WI38 (cell line): ENCODE results near the gene VAT1.

Experiments
- H3K4me3 ChIP-seq: 2 replicates; pipeline ENCODE4 v1.5.1; 2011; ENCODE audit warnings: low read depth, mild to moderate bottlenecking, control low read depth, low read length
- CTCF ChIP-seq: IDR thresholded peaks from 2 replicates; pipeline ENCODE4 v1.5.1; 2012; ENCODE audit warnings: low read depth, mild to moderate bottlenecking, control low read depth, low read length

Gene VAT1

DNA sequence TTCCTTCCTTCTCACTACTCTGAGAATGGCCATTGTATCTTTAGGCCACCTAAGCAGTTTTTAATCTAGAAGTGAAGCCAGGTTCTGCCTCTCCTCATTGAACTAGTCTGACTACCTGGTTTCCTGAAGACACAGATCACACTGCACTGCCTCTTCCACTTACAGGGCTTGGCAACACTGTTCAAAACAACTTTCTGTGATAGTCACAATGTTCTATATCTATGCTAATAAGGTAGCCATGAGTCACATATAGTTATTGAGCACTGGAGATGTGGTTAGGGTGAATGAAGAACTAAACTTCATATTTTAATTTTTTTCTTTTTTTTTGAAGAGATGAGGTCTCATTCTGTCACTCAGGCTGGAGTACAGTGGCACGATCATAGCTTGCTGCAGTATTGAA lies 29.8 kb upstream of the VAT1 start:
- no peak overlapping the region for H3K4me3 ChIP-seq
- no peak for TF ChIP-seq CTCF

DNA sequence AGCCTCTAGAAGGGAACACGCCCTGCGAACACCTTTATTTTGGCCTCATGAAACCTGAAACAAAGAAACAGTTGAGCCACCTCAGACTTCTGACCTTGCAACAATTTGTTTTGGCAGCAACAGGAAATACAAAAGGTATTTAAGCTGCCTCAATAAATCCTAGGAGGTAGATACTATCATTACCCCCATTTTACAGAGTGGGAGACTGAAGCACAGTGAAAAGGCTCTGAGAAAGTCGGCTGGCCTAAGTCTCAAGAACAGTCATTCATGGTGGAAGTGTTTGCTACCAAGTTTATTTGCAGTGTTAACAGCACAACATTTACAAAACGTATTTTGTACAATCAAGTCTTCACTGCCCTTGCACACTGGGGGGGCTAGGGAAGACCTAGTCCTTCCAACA lies 21.8 kb upstream of the VAT1 start:
- TF ChIP-seq CTCF, result no peak
- no peak overlapping the region for H3K4me3 ChIP-seq

DNA sequence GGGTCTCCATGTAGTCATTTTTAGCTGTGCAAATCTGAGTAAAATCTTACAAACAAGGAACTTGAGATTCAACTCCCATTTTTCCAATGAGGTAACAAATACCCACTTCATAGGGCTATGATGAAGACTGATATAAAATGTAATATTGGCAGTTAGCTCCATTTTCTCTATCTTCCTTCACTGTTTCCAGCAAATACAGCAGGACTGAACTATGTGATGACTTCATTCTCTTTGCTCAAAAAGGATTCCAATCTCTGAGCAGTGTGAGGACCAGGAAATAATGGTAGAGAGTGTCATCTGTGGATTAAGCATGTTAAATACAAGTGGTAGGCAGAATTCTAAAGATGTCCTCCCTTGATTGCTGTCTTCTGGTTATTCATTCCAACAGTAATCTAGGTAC lies 21.1 kb upstream of the VAT1 start:
- no peak for TF ChIP-seq CTCF
- no peak overlapping the region for H3K4me3 ChIP-seq

DNA sequence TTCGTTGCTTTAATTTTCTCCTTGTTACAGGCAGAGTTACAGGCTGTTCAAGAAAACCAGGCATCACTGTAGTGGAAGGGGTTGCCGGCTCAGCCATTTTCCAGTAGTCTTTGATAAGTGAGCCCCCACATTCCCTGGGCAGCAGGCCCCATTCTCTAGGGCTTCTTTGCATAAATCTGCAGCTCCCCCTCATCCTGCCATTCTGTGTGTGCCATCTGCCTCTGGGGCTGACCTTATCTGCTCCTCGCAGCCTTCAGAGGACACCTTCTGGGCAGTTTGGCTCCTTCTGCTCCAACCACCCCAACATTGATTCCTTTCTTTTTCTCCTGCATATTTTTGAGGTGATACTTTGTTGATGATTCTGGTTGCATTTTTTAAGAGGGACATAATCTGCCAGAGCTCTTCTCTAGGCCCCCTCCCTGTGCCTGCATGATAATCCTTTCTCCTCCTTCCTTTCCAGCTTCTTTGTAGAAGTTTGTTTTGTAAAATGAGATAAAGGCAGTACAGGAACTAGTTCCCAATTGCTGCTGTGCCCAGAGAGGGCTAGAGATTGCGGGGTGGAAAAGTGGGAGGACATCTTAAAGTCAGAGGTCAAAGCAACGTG lies 19.9 kb upstream of the VAT1 start:
- no peak overlapping the region for H3K4me3 ChIP-seq
- TF ChIP-seq CTCF, result no peak

DNA sequence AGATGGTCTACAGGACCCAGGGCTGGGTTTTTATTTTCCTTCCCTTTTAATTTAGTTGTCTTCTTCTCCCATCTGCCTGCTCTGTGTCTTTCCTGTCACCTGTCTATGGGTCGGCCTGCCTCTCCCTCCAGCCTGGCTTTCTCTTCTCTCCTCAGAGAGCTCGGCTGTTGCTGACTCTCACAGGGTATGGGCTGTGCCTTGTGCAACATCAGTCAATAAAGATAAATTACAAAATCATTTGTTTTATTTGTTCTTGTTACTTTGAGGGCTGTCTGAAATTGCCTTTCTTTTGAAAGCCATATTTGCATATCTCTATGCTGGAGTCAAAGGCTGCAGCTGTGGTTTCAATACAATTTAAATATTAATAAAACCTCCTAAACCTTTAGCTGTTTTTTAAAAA lies 18.5 kb upstream of the VAT1 start:
- no peak for TF ChIP-seq CTCF
- H3K4me3 ChIP-seq, result no peak overlapping the region

DNA sequence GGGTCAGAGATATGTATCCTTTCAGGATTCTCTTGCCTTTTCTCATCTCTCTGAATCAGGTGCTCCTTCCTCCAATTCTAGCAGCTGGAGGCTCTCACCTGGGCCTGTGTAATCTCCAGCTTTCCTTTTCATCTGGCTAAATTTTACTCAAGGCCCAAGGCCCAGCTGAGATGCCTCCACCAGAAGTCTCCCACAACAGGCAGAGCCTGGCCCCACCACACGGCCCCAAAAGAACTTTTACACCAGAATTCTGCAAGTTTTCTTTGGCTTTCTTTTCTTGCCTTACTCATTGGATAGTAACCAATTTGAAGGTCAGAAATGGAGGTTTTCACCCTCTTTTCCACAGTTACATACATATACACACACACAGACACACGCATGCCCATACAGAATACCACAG lies 17.5 kb upstream of the VAT1 start:
- TF ChIP-seq CTCF, result no peak
- H3K4me3 ChIP-seq, result no peak overlapping the region

GRCh38 chr17:43034894-43035293 lies 12.7 kb upstream of the VAT1 start:
- H3K4me3 ChIP-seq, result no peak overlapping the region
- no peak for TF ChIP-seq CTCF
